ENCODE results near the gene ZNF398.
"Not testable (repeated sequence)": the region's sequence is repeated elsewhere in the genome, so short reads cannot be mapped to it uniquely, and the experiment has no call there.

Gene ZNF398, protein sequence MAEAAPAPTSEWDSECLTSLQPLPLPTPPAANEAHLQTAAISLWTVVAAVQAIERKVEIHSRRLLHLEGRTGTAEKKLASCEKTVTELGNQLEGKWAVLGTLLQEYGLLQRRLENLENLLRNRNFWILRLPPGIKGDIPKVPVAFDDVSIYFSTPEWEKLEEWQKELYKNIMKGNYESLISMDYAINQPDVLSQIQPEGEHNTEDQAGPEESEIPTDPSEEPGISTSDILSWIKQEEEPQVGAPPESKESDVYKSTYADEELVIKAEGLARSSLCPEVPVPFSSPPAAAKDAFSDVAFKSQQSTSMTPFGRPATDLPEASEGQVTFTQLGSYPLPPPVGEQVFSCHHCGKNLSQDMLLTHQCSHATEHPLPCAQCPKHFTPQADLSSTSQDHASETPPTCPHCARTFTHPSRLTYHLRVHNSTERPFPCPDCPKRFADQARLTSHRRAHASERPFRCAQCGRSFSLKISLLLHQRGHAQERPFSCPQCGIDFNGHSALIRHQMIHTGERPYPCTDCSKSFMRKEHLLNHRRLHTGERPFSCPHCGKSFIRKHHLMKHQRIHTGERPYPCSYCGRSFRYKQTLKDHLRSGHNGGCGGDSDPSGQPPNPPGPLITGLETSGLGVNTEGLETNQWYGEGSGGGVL

GRCh38 chr7:149147072-149147751 is at the start of gene ZNF398:
Gene ZNF398, plus strand, starts transcription at chr7:149147453. Its CDS starts 290 bp downstream, at chr7:149147743.
- peak; percentile 57 to 60 for DNase-seq

DNA sequence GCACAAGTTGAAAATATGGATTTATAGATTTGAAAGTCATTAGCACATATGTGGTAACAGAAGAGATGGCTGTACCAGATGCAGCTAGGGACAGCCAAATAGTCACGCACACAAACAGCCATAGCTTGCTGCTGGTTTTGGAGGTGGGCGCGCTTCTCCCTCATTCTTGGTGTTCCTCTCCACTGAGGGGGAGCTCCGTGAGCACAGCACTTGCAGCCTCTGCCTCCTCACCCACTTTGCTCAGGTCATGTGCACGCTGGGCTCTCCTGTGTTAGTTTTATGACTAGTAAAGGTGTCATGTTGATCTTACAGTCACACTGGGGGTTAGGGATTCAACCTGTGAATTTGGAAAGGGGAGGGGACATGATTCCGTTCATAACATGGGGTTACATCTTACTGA is 48.2 kb upstream of the ZNF398 start:
- DNase-seq = no peak

- DNase-seq = no peak
Measured at GRCh38 chr7:149100821-149101220, 46.4 kb upstream of the ZNF398 start.

GRCh38 chr7:149102666-149103065 is 44.6 kb upstream of the ZNF398 start:
- no peak for DNase-seq

- no peak for DNase-seq
Measured at GRCh38 chr7:149103424-149103823, 43.8 kb upstream of the ZNF398 start.

DNA sequence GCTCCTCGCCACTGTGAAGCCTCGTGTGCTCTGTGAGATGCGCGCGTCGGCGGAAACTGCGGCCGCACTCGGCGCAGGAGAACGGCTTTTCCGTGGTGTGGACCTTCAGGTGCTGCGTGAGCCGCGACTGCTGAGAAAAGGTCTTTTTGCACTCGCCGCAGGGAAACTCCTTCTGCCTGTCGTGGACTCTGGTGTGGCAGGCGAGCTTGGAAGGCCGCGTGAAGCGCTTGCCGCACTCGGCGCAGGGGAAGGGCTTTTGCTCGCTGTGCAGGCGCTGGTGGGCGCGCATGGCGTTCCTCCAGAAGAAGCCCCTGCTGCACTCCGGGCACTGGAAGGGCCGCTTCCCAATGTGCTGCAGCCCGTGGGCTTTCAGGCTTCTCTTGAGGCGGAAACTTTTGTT is 43.0 kb upstream of the ZNF398 start:
- DNase-seq = no peak

- no peak for DNase-seq
Measured at GRCh38 chr7:149104749-149105148, 42.5 kb upstream of the ZNF398 start.

DNA sequence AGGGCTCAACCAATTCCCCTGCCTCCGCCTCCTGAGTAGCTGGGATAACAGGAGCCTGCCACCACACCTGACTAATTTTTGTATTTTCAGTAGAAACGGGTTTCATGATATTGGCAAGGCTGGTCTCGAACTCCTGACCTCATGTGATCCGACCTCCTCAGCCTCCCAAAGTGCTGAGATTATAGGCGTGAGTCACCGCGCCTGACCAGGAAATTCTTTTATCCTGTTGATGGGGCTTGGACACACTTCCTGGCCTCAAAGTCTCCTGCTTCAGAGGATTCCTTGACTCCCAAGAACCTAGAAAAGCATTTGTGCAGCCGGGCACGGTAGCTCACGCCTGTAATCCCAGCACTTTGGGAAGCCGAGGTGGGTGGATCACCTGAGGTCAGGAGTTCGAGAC is 37.3 kb upstream of the ZNF398 start:
- DNase-seq = no peak

DNA sequence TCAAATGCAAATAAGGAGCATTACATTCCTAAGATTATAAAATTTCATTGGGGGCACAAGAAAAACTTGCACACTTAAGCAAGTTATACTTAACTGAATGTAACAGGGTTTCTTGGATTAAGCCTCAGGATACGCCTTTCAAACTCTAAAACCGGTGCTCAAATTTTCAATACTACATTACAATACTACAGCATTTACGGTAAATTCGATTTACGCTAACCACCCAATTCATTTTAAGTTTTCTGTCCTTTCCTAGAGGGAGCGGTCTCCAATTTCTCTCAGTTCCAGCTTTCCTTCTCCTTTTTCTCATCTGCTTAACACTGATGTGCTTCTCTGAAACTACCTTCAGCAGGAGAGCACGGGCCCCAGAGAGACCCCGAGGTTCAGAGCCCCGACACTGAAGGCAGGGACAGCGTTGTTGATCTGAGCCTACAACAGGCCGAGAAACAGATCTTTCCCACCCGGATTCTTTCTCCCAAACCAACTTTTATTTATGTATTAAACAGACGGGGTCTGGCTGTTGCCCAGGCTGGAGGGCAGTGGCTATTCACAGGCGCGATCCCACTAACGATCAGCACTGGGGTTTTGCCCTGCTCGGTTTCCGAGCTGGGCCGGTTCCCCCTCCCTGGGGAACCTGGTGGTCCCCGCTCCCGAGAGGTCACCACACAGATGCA is 21.9 kb upstream of the ZNF398 start:
- DNase-seq = no peak

DNA sequence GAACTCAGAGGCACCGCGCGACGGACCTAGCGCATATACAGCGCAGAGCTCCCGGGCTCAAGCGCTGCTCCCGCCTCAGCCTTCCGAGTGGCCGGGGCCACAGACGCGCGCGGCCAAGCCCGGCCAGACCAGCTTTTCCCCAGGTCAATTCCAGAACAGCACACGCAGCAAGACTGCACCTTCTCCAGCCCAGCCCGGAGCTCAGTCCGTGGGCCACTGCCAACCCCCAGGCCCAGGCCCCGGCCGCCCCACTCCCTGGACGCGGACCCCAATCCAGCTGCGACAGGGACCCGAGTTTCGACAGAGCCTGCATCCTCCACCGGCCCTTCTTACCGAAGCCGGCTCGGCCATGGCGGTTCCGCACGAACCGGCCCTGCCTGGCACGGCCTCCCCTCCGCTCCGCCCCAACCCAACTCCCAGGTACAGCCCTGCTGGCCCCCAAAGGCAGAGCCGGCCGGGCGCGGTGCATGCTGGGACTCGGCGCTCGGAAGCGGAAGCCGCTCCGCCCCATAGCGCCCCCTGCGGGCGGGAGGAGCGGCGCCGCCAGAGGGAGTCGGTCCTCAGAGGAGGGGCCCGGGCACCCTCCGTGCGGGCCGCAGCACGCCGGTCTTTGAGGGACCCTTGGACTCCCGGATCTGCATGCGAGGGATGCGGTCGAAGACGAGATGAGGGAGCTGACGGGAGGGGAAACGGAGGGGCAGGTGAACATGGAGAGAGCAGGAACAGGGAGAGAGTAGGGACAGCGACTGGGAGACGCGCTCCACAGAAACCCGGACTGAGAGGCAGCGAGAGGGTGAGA is 21.2 kb upstream of the ZNF398 start, which contains the start of gene ZNF425:
Gene ZNF425, minus strand, starts transcription at position 462 of the 799 bp plus-strand sequence. Its CDS starts 111 bp downstream, at position 351.
- peak; percentile 66 to 69 for DNase-seq

- DNase-seq = no peak
Measured at GRCh38 chr7:149126662-149127266, 20.5 kb upstream of the ZNF398 start.

DNA sequence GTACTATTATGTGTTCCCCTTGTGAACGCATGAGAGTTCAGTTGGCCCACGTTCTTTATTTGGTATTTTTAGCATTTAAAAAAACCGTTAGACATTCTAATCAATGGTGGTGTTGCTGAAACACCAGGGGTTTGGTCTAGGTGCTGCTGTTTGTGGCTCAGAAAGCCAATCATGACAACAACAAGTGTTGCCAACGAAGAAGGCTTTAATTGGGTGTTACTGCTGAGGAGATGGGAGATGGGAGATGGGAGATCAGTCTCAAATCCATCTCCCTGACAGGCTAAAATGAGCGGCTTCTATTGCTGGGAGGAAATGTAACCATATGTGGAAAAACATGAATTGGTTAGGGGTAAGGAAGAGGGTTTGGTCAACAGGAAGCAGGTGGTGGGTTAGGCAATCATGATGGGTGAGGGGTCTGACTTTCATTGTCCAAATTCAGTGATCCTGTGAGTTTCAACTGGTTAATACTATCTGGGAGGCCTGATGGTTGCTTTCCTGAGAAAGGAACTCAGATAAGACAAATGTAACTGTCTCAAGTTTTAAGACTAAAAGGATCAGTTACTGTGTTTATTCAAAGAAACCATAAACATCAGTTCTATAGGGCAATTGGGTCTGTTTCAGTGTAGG is 16.6 kb upstream of the ZNF398 start:
- DNase-seq = no peak

GRCh38 chr7:149133028-149133710 is 14.1 kb upstream of the ZNF398 start:
- no peak for DNase-seq

DNA sequence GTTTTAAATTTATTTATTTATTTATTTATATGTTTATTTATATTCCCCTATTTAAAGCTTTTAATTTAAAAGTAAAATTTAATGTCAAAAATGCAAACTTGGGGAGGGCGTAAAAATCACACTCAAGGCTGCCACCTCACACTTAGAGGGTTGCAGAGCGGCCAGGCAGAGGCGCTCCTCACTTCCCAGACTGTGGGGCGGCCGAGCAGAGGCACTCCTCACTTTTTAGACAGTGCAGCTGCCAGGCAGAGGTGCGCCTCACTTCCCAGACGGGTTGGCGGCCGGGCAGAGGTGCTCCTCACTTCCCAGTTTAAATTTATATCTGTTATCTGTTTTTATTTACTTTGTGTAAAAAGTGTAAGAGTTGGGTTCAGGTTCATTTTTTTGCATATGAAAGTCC is 11.1 kb upstream of the ZNF398 start:
- no peak for DNase-seq

GRCh38 chr7:149140831-149141230 is 6.4 kb upstream of the ZNF398 start:
- DNase-seq = peak in 1 of 2 experiments; percentile 21

- no peak for DNase-seq
Measured at GRCh38 chr7:149141893-149142292, 5.4 kb upstream of the ZNF398 start.

DNA sequence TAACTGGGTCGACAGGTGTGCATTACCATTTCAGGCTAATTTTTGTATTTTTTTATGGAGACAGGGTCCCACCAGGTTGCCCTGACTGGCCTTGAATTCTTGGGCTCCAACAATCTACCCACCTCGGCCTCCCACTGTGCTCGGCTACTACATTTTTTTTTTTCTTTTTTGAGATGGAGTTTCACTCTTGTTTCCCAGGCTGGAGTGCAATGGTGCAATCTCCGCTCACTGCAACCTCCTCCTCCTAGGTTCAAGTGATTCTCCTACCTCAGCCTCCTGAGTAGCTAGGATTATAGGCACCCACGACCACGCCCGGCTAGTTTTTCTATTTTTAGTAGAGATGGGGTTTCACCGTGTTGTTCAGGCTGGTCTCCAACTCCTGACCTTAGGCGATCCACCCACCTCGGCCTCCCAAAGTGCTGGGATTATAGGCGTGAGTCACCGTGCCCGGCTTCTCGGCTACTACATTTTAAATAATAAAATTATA is 2.8 kb upstream of the ZNF398 start:
- DNase-seq = not testable (repeated sequence)

DNA sequence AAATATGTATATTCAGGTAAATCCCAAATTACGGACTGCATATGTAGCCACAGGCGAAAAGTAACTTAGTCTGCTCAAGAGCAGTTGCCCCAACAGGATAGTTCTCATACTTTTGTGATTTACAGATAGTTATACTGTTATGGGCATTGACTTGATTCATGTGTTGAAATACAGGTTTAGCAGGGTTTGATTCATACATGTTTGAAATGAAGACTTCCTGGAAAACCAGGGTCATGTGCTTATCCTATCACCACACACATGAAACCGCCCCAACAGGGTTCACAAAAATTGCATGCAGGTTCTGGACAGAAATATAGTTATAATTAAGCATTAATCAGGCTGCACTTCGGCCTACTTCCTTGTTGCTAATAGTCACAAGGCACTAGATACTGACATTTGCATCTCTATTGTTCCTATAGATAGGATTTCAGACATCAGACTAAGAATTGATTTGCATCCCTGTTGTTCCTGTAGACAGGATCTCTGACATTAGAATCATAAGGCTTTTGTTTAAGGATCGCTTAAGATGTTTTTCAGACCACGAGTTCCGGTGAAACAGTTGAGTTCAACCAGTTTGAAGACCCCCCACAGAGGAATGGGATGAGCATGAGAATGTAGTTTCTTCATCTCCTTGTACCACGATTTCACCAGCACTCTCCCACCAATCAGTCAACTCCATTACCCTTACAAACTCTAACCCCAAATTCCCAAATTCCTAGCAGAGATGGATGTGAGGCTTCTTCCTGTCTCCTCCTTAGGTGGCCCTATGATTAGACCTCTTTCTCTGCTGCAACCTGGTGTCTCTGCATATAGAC is 2.0 kb upstream of the ZNF398 start:
- DNase-seq = no peak

All from AML-193 (cell line).